Keratinocyte (primary cell): ENCODE results near the gene ENKD1.

ENCODE experiments used
- CTCF ChIP-seq, 3 experiments: IDR thresholded peaks in 1 of 3; conservative IDR thresholded peaks in 1 of 3; optimal IDR thresholded peaks in 1 of 3; 2 replicates in 2 of 3; 3 replicates in 1 of 3; pipeline versions ENCODE3 to v1.5.1; 2011; ENCODE audit warnings: low read length in 3 of 3, mild to moderate bottlenecking in 3 of 3, moderate library complexity in 2 of 3, control low read depth in 1 of 3, inconsistent platforms in 1 of 3; ENCODE audit not compliant: insufficient read depth in 2 of 3; ENCODE audit errors: extremely low read depth in 1 of 3
- EZH2 ChIP-seq: IDR thresholded peaks from one replicate; pipeline ENCODE4 v1.6.1; 2012; ENCODE audit warnings: inconsistent platforms, mild to moderate bottlenecking, low read length, moderate library complexity

- no peak for TF ChIP-seq CTCF (optimal IDR thresholded peaks at IDR 0.05 in 1 of 3, IDR thresholded peaks at IDR 0.05 in 1 of 3, conservative IDR thresholded peaks at IDR 0.05 in 1 of 3; ENCODE audit: extremely low read depth in 1 of 3, insufficient read depth in 2 of 3, low read length in 3 of 3)
- TF ChIP-seq EZH2 = no peak
These were observed 885 bp upstream of the ENKD1 start for GRCh38 chr16:67667453-67667816.
